ENCODE results near the gene KANK3.

GRCh38 chr19:8306235-8307054, 36.6 kb downstream of the KANK3 start:
- TF ChIP-seq CTCF (IDR thresholded peaks at IDR 0.05) (no peak), POLR2A (IDR thresholded peaks at IDR 0.05) (no peak)

Measured in sigmoid colon (tissue), 3 donors.